ENCODE results near the gene ACVRL1.

ACVRL1 gene

DNA sequence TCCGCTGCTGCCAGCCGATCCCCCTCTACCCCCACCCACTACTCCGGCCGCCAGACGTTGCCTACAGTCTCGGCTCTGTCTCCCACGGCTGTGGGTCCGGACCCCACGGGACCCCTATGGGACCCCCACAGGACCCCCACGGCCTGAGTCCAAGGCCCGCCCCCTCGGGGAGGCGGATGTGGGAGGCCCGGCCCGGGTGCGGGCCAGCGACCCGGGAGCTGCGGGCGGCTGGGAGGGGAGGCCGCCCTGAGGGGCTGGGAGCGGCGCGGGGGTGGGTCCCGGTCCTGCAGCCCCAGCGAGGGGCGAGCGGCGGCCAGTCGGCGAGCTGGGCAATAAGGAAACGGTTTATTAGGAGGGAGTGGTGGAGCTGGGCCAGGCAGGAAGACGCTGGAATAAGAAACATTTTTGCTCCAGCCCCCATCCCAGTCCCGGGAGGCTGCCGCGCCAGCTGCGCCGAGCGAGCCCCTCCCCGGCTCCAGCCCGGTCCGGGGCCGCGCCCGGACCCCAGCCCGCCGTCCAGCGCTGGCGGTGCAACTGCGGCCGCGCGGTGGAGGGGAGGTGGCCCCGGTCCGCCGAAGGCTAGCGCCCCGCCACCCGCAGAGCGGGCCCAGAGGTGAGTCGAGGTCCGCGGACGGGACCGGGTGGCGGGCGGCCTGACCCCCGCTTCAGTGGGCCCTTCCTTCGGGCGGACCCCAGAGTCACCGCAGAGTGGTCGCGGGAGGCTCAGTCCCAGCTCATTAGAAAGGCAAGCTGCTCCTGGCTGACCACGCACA is at the start of gene ACVRL1:
Gene ACVRL1, plus strand, starts transcription at position 422 of the 773 bp plus-strand sequence. CDS start 4,971 bp downstream, outside the sequence.
- TF ChIP-seq ESRRG (CRISPR knock-in tag; IDR thresholded peaks at IDR 0.05), result no peak
- TF ChIP-seq ZFP3 (CRISPR knock-in tag; IDR thresholded peaks at IDR 0.05), result no peak
- TF ChIP-seq, protein P1, sequence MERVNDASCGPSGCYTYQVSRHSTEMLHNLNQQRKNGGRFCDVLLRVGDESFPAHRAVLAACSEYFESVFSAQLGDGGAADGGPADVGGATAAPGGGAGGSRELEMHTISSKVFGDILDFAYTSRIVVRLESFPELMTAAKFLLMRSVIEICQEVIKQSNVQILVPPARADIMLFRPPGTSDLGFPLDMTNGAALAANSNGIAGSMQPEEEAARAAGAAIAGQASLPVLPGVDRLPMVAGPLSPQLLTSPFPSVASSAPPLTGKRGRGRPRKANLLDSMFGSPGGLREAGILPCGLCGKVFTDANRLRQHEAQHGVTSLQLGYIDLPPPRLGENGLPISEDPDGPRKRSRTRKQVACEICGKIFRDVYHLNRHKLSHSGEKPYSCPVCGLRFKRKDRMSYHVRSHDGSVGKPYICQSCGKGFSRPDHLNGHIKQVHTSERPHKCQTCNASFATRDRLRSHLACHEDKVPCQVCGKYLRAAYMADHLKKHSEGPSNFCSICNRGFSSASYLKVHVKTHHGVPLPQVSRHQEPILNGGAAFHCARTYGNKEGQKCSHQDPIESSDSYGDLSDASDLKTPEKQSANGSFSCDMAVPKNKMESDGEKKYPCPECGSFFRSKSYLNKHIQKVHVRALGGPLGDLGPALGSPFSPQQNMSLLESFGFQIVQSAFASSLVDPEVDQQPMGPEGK (CRISPR knock-in tag; IDR thresholded peaks at IDR 0.05; ENCODE audit: borderline replicate concordance), result no peak
- TF ChIP-seq TOX (CRISPR knock-in tag; IDR thresholded peaks at IDR 0.05; ENCODE audit: borderline replicate concordance), result no peak
- TF ChIP-seq ISL1 (CRISPR knock-in tag; IDR thresholded peaks at IDR 0.05), result no peak
- no peak for TF ChIP-seq ZNF8 (CRISPR knock-in tag; IDR thresholded peaks at IDR 0.05)
- no peak for TF ChIP-seq BACH2 (CRISPR knock-in tag; IDR thresholded peaks at IDR 0.05; ENCODE audit: borderline replicate concordance)
- TF ChIP-seq ARNTL (CRISPR knock-in tag; IDR thresholded peaks at IDR 0.05; ENCODE audit: borderline replicate concordance, low read depth), result no peak
- TF ChIP-seq ZC3H10 (CRISPR knock-in tag; IDR thresholded peaks at IDR 0.05), result no peak
- TF ChIP-seq, protein P2, sequence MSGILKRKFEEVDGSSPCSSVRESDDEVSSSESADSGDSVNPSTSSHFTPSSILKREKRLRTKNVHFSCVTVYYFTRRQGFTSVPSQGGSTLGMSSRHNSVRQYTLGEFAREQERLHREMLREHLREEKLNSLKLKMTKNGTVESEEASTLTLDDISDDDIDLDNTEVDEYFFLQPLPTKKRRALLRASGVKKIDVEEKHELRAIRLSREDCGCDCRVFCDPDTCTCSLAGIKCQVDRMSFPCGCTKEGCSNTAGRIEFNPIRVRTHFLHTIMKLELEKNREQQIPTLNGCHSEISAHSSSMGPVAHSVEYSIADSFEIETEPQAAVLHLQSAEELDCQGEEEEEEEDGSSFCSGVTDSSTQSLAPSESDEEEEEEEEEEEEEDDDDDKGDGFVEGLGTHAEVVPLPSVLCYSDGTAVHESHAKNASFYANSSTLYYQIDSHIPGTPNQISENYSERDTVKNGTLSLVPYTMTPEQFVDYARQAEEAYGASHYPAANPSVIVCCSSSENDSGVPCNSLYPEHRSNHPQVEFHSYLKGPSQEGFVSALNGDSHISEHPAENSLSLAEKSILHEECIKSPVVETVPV (CRISPR knock-in tag; IDR thresholded peaks at IDR 0.05), result no peak
- no peak for TF ChIP-seq GLIS3 (CRISPR knock-in tag; IDR thresholded peaks at IDR 0.05)
- TF ChIP-seq, protein P3, sequence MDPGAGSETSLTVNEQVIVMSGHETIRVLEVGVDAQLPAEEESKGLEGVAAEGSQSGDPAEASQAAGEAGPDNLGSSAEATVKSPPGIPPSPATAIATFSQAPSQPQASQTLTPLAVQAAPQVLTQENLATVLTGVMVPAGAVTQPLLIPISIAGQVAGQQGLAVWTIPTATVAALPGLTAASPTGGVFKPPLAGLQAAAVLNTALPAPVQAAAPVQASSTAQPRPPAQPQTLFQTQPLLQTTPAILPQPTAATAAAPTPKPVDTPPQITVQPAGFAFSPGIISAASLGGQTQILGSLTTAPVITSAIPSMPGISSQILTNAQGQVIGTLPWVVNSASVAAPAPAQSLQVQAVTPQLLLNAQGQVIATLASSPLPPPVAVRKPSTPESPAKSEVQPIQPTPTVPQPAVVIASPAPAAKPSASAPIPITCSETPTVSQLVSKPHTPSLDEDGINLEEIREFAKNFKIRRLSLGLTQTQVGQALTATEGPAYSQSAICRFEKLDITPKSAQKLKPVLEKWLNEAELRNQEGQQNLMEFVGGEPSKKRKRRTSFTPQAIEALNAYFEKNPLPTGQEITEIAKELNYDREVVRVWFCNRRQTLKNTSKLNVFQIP (CRISPR knock-in tag; IDR thresholded peaks at IDR 0.05; ENCODE audit: borderline replicate concordance, low read depth), result no peak
- TF ChIP-seq OSR1 (CRISPR knock-in tag; IDR thresholded peaks at IDR 0.05), result no peak
- no peak for TF ChIP-seq ZNF565 (CRISPR knock-in tag; conservative IDR thresholded peaks at IDR 0.05; ENCODE audit: low read depth)
- no peak for TF ChIP-seq SNAI2 (CRISPR knock-in tag; IDR thresholded peaks at IDR 0.05)
- TF ChIP-seq, protein P4, sequence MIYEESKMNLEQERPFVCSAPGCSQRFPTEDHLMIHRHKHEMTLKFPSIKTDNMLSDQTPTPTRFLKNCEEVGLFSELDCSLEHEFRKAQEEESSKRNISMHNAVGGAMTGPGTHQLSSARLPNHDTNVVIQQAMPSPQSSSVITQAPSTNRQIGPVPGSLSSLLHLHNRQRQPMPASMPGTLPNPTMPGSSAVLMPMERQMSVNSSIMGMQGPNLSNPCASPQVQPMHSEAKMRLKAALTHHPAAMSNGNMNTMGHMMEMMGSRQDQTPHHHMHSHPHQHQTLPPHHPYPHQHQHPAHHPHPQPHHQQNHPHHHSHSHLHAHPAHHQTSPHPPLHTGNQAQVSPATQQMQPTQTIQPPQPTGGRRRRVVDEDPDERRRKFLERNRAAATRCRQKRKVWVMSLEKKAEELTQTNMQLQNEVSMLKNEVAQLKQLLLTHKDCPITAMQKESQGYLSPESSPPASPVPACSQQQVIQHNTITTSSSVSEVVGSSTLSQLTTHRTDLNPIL (CRISPR knock-in tag; IDR thresholded peaks at IDR 0.05; ENCODE audit: low read depth), result no peak
- no peak for TF ChIP-seq CSDC2 (CRISPR knock-in tag; IDR thresholded peaks at IDR 0.05)
- TF ChIP-seq RARB (CRISPR knock-in tag; IDR thresholded peaks at IDR 0.05), result no peak
- ATAC-seq, result no peak

DNA sequence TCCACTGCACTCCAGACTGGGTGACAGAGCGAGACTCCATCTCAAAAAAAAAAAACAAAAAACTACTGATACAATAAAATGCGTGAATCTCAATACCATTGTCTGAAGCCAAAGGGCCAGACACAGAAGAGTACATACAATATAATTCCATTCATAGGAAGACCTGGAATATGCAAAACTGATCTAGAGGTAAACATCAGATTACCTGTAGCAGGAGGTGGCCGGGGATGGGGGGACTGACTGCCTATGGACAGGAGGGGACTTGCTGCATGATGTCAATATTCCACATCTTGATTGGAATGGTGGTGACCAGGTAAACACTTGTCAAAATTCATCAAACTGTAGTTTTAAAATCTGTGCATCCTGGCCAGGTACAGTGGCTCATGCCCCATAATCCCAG is 46.3 kb upstream of the ACVRL1 start:
- TF ChIP-seq TCF4 (CRISPR knock-in tag; IDR thresholded peaks at IDR 0.05; ENCODE audit: borderline replicate concordance) (no peak), ZNF8 (CRISPR knock-in tag; IDR thresholded peaks at IDR 0.05) (no peak), CSDC2 (CRISPR knock-in tag; IDR thresholded peaks at IDR 0.05) (no peak), ISL1 (CRISPR knock-in tag; IDR thresholded peaks at IDR 0.05) (no peak), OSR1 (CRISPR knock-in tag; IDR thresholded peaks at IDR 0.05) (no peak), ESRRG (CRISPR knock-in tag; IDR thresholded peaks at IDR 0.05) (no peak)
- ATAC-seq, result no peak

DNA sequence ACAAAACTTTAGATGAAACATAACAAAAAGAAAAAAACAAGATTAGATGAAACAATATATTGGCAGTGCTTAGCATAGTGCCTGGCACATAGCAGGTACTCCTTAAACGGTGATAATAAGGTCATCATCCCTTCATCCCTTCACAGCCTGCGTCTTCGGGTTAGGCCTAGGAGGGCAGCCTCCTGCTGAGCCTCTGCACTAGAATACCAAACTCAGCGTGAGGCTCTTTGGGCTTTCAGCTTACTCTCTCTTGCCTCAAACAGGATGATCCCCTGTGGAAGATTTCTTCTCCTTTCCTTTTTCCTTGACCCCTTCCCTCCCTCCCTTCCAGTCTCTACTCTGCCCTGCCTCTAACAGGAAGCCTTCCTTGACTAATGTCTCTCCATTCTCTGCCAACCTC is 44.4 kb upstream of the ACVRL1 start:
- no peak for ATAC-seq
- TF ChIP-seq RARB (CRISPR knock-in tag; IDR thresholded peaks at IDR 0.05) (no peak), ZFP30 (CRISPR knock-in tag; IDR thresholded peaks at IDR 0.05) (no peak), PPARA (CRISPR knock-in tag; IDR thresholded peaks at IDR 0.05; ENCODE audit: borderline replicate concordance) (no peak), GLIS3 (CRISPR knock-in tag; IDR thresholded peaks at IDR 0.05) (no peak), ZNF8 (CRISPR knock-in tag; IDR thresholded peaks at IDR 0.05) (no peak), BACH2 (CRISPR knock-in tag; IDR thresholded peaks at IDR 0.05; ENCODE audit: borderline replicate concordance) (no peak), ISL1 (CRISPR knock-in tag; IDR thresholded peaks at IDR 0.05) (no peak), TCF4 (CRISPR knock-in tag; IDR thresholded peaks at IDR 0.05; ENCODE audit: borderline replicate concordance) (no peak), TOX (CRISPR knock-in tag; IDR thresholded peaks at IDR 0.05; ENCODE audit: borderline replicate concordance) (no peak), ZNF565 (CRISPR knock-in tag; conservative IDR thresholded peaks at IDR 0.05; ENCODE audit: low read depth) (no peak), ARNTL (CRISPR knock-in tag; IDR thresholded peaks at IDR 0.05; ENCODE audit: borderline replicate concordance, low read depth) (no peak)
- TF ChIP-seq, protein P5, sequence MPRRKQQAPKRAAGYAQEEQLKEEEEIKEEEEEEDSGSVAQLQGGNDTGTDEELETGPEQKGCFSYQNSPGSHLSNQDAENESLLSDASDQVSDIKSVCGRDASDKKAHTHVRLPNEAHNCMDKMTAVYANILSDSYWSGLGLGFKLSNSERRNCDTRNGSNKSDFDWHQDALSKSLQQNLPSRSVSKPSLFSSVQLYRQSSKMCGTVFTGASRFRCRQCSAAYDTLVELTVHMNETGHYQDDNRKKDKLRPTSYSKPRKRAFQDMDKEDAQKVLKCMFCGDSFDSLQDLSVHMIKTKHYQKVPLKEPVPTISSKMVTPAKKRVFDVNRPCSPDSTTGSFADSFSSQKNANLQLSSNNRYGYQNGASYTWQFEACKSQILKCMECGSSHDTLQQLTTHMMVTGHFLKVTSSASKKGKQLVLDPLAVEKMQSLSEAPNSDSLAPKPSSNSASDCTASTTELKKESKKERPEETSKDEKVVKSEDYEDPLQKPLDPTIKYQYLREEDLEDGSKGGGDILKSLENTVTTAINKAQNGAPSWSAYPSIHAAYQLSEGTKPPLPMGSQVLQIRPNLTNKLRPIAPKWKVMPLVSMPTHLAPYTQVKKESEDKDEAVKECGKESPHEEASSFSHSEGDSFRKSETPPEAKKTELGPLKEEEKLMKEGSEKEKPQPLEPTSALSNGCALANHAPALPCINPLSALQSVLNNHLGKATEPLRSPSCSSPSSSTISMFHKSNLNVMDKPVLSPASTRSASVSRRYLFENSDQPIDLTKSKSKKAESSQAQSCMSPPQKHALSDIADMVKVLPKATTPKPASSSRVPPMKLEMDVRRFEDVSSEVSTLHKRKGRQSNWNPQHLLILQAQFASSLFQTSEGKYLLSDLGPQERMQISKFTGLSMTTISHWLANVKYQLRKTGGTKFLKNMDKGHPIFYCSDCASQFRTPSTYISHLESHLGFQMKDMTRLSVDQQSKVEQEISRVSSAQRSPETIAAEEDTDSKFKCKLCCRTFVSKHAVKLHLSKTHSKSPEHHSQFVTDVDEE (CRISPR knock-in tag; IDR thresholded peaks at IDR 0.05), result no peak
- TF ChIP-seq, protein P4 (CRISPR knock-in tag; IDR thresholded peaks at IDR 0.05; ENCODE audit: low read depth), result no peak
- TF ChIP-seq, protein P3 (CRISPR knock-in tag; IDR thresholded peaks at IDR 0.05; ENCODE audit: borderline replicate concordance, low read depth), result no peak
